Measurements from ENCODE around the gene HS3ST5. TPM values are rescaled to one million over a fixed set of nuclear protein-coding genes. Genes with fewer than 3 reads are reported as not detected.

The HS3ST5 gene
- total RNA-seq, 1 donor from 2014 or later: not detected

GRCh38 chr6:114159727-114160126, 183.1 kb downstream of the HS3ST5 start:
- TF ChIP-seq CTCF (IDR thresholded peaks at IDR 0.05) (no peak), POLR2AphosphoS5 (IDR thresholded peaks at IDR 0.05; ENCODE audit: insufficient read depth in 1 of 2, low read depth in 1 of 2) (no peak), POLR2A (IDR thresholded peaks at IDR 0.05) (no peak)
- Histone ChIP-seq H3K9me3 (no peaks in the 10 kb centered on the region), H3K27me3 (no peaks in the 10 kb centered on the region), H3K27ac (no peak overlapping the region), H3K36me3 (no peaks in the 10 kb centered on the region), H3K4me1 (no peaks in the 10 kb centered on the region), H3K4me3 (no peak overlapping the region)
- intact Hi-C loops (cut with DNase I): no loop called here
- no peak for DNase-seq (ENCODE audit: extremely low spot score in 2 of 2)

GRCh38 chr6:114158838-114159694, 183.8 kb downstream of the HS3ST5 start:
- Histone ChIP-seq H3K4me1 (no peaks in the 10 kb centered on the region), H3K9me3 (no peaks in the 10 kb centered on the region), H3K4me3 (no peak overlapping the region), H3K27me3 (no peaks in the 10 kb centered on the region), H3K27ac (no peak overlapping the region), H3K36me3 (no peaks in the 10 kb centered on the region)
- intact Hi-C loops (cut with DNase I): no loop called here
- TF ChIP-seq POLR2AphosphoS5 (IDR thresholded peaks at IDR 0.05; ENCODE audit: insufficient read depth in 1 of 2, low read depth in 1 of 2) (no peak), POLR2A (IDR thresholded peaks at IDR 0.05) (no peak), CTCF (IDR thresholded peaks at IDR 0.05) (no peak)
- no peak for DNase-seq (ENCODE audit: extremely low spot score in 2 of 2)

GRCh38 chr6:114158411-114158810, 184.4 kb downstream of the HS3ST5 start:
- intact Hi-C loops (cut with DNase I): no loop called here
- Histone ChIP-seq H3K36me3 (no peaks in the 10 kb centered on the region), H3K4me3 (no peak overlapping the region), H3K27ac (no peak overlapping the region), H3K9me3 (no peaks in the 10 kb centered on the region), H3K27me3 (no peaks in the 10 kb centered on the region), H3K4me1 (no peaks in the 10 kb centered on the region)
- TF ChIP-seq POLR2A (IDR thresholded peaks at IDR 0.05) (no peak), POLR2AphosphoS5 (IDR thresholded peaks at IDR 0.05; ENCODE audit: insufficient read depth in 1 of 2, low read depth in 1 of 2) (no peak), CTCF (IDR thresholded peaks at IDR 0.05) (no peak)
- DNase-seq (ENCODE audit: extremely low spot score in 2 of 2): no peak

GRCh38 chr6:114157848-114158247, 185.0 kb downstream of the HS3ST5 start:
- no peaks in the 10 kb centered on the region for H3K4me1 ChIP-seq
- no peak overlapping the region for H3K27ac ChIP-seq
- H3K27me3 ChIP-seq: no peaks in the 10 kb centered on the region
- intact Hi-C loops (cut with DNase I): no loop called here
- no peak overlapping the region for H3K4me3 ChIP-seq
- no peak for DNase-seq (ENCODE audit: extremely low spot score in 2 of 2)
- no peaks in the 10 kb centered on the region for H3K36me3 ChIP-seq
- TF ChIP-seq CTCF (IDR thresholded peaks at IDR 0.05): no peak
- no peaks in the 10 kb centered on the region for H3K9me3 ChIP-seq

GRCh38 chr6:114155763-114156162, 187.1 kb downstream of the HS3ST5 start:
- Histone ChIP-seq H3K4me1 (no peaks in the 10 kb centered on the region), H3K36me3 (no peaks in the 10 kb centered on the region), H3K27me3 (no peaks in the 10 kb centered on the region), H3K27ac (no peak overlapping the region), H3K4me3 (no peak overlapping the region), H3K9me3 (no peaks in the 10 kb centered on the region)
- intact Hi-C loops (cut with DNase I): no loop called here
- DNase-seq (ENCODE audit: extremely low spot score in 2 of 2): no peak
- TF ChIP-seq POLR2AphosphoS5 (IDR thresholded peaks at IDR 0.05; ENCODE audit: insufficient read depth in 1 of 2, low read depth in 1 of 2): no peak
- TF ChIP-seq CTCF (IDR thresholded peaks at IDR 0.05): no peak
- TF ChIP-seq POLR2A (IDR thresholded peaks at IDR 0.05): no peak
